ENCODE measurements around the gene LYZL1.

Gene LYZL1

DNA sequence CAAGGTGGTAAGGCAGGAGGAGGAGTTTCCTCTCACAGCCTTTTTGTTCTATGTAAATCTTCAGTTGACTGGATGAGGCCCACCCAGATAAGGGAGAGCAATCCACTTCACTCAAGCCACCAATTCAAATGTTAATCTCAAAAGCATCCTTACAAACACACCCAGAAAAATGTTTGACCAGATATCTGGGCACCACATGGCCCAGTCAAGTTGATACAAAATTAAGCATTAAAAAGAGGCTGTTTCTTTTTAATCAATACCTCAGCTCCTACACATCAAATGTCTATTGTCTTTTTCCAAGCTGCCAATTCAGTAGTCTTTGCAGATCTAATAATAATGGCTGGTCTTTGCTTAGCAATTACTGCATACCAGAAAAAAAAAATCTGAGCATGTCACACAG is 18.0 kb upstream of the LYZL1 start:
- no peak overlapping the region for H3K4me3 ChIP-seq (ENCODE audit: low read length)
- TF ChIP-seq, protein P1, sequence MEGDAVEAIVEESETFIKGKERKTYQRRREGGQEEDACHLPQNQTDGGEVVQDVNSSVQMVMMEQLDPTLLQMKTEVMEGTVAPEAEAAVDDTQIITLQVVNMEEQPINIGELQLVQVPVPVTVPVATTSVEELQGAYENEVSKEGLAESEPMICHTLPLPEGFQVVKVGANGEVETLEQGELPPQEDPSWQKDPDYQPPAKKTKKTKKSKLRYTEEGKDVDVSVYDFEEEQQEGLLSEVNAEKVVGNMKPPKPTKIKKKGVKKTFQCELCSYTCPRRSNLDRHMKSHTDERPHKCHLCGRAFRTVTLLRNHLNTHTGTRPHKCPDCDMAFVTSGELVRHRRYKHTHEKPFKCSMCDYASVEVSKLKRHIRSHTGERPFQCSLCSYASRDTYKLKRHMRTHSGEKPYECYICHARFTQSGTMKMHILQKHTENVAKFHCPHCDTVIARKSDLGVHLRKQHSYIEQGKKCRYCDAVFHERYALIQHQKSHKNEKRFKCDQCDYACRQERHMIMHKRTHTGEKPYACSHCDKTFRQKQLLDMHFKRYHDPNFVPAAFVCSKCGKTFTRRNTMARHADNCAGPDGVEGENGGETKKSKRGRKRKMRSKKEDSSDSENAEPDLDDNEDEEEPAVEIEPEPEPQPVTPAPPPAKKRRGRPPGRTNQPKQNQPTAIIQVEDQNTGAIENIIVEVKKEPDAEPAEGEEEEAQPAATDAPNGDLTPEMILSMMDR (IDR thresholded peaks at IDR 0.05; ENCODE audit: insufficient read depth, low read depth, low read length, missing control alignments), result no peak

DNA sequence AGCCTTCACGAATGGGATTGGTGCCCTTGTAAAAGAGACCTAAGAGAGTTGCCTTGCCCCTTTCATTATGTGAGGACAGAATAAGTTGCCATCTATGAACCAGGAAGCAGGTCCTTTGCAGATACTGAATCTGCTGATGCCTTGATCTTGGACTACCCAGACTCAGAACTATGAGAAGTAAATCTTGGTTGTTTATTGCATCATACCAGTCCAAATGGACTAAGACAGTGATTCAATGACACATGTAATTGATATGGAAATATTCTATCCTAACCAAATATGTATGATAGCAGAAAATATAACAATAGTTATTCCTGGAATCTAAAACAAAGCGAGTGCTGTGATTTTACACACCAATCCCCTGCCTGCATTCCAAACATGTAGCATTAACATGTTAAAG is 17.0 kb upstream of the LYZL1 start:
- TF ChIP-seq, protein P1 (IDR thresholded peaks at IDR 0.05; ENCODE audit: insufficient read depth, low read depth, low read length, missing control alignments), result no peak
- H3K4me3 ChIP-seq (ENCODE audit: low read length), result no peak overlapping the region
- no peak for DNase-seq (ENCODE audit: low read depth)

More for the DNA sequence above, 18.0 kb upstream of the LYZL1 start:
- DNase-seq (ENCODE audit: low read depth), result no peak

DNA sequence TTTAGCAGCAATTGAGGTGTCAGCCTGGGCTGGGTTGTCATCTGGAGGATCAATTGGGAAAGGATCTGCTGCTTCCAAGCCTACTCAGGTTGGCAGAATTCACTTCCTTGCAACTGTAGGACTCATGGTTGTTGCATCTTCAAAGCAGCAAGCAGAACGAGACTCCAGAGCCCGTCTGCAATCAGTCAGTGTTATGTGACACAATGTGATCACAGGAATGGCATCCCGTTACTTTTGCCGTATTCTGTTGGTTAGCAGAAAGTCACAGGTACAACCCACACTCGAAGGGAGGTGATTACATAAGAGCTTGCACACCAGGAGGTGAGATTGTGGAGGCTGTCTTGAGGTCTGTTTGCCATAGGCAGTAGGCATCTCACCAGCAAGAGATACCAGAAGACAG is 15.4 kb upstream of the LYZL1 start:
- no peak overlapping the region for H3K4me3 ChIP-seq (ENCODE audit: low read length)
- TF ChIP-seq, protein P1 (IDR thresholded peaks at IDR 0.05; ENCODE audit: insufficient read depth, low read depth, low read length, missing control alignments), result no peak

GRCh38 chr10:29276251-29276850 is 12.5 kb upstream of the LYZL1 start:
- H3K4me3 ChIP-seq (ENCODE audit: low read length), result no peak overlapping the region
- TF ChIP-seq, protein P1 (IDR thresholded peaks at IDR 0.05; ENCODE audit: insufficient read depth, low read depth, low read length, missing control alignments), result no peak
- DNase-seq (ENCODE audit: low read depth), result no peak

More for the DNA sequence above, 15.4 kb upstream of the LYZL1 start:
- DNase-seq (ENCODE audit: low read depth), result no peak

DNA sequence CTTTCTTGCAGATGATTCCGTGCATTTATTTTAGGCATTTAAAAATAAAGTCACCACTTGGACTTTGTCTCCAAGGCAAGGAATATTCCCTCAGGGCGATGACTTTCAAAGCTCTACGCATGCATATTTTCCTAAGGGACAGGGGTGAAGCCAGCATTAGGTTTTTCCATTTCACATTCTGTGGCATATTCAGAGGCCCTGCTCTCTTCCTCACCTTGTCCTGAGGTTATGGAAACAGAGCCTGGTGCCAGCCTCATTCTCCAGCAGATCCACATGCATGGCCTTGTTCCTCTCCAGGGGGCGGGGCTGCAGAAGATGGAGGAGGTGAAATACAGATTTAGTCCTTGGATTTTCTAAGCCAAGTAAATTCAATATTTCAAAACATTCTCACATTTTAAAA is 11.6 kb upstream of the LYZL1 start:
- H3K4me3 ChIP-seq (ENCODE audit: low read length), result no peak overlapping the region
- no peak for DNase-seq (ENCODE audit: low read depth)
- TF ChIP-seq, protein P1 (IDR thresholded peaks at IDR 0.05; ENCODE audit: insufficient read depth, low read depth, low read length, missing control alignments), result no peak

GRCh38 chr10:29279779-29280487 is 8.9 kb upstream of the LYZL1 start:
- DNase-seq (ENCODE audit: low read depth), result no peak
- TF ChIP-seq, protein P1 (IDR thresholded peaks at IDR 0.05; ENCODE audit: insufficient read depth, low read depth, low read length, missing control alignments), result no peak
- H3K4me3 ChIP-seq (ENCODE audit: low read length), result no peak overlapping the region

- TF ChIP-seq, protein P1 (IDR thresholded peaks at IDR 0.05; ENCODE audit: insufficient read depth, low read depth, low read length, missing control alignments), result no peak
- DNase-seq (ENCODE audit: low read depth), result no peak
- H3K4me3 ChIP-seq (ENCODE audit: low read length), result no peak overlapping the region
Measured at GRCh38 chr10:29280488-29280840, 8.4 kb upstream of the LYZL1 start.

All from epithelial cell of esophagus (primary cell).